HCT116 (cell line): ENCODE data around the gene ABCB1. TPM values are rescaled to one million over a fixed set of nuclear protein-coding genes. Genes with fewer than 3 reads are reported as not detected.

Source experiments
- ATAC-seq: fragments of 200-7000 bp; cut with Tn5 transposase; 2 replicates; pipeline ENCODE4 v1.9.1; 2020; ENCODE audit warnings: mild to moderate bottlenecking, moderate library complexity
- BruUV-seq: library from RNA; stranded (reverse); fragments of 400-500 nt; replicated peaks from 2 replicates; lab custom pipeline; 2021; lab: Mats Ljungman, UMichigan
- CTCF ChIA-PET: fragments of 300-600 bp; sonication (Branson Sonifier 250); formaldehyde crosslinking; loops from one replicate; lab custom pipeline; 2021; ENCODE audit warnings: antibody characterized with exemption; lab: Charles Lee
- POLR2A ChIA-PET: fragments of 300-600, 350-600 bp; sonication (Branson Sonifier 250); formaldehyde crosslinking; loops from one replicate; lab custom pipeline; 2021; ENCODE audit warnings: antibody characterized with exemption; lab: Charles Lee
- RAD21 ChIA-PET, 2 experiments: fragments of 300-600 bp; sonication (Branson Sonifier 250); formaldehyde crosslinking; loops; one replicate each; lab custom pipeline; 2023; ENCODE audit warnings: low total read pairs in 2 of 2; ENCODE audit not compliant: uncharacterized antibody in 2 of 2, unreplicated experiment in 2 of 2, low non-redundant PET in 1 of 2; lab: Charles Lee
- DNase-seq: peaks from one replicate; pipeline ENCODE4 v3.0.0-alpha.2; 2010; ENCODE audit warnings: low read depth, low spot score
- H2AFZ ChIP-seq: fragments of 200-600 bp; shearing (Covaris generic), sonication (generic); 2 replicates; pipeline ENCODE4 v1.6.1; 2017; ENCODE audit warnings: low read depth, mixed run types, mixed read lengths, antibody characterized with exemption, low read length; ENCODE audit not compliant: poor library complexity, severe bottlenecking
- H3K27ac ChIP-seq: 2 replicates; pipeline ENCODE4 v1.5.1; 2012; ENCODE audit warnings: low read depth, low read length
- H3K27me3 ChIP-seq: fragments of 200-600 bp; sonication (generic); 2 replicates; pipeline ENCODE4 v1.6.1; 2016; ENCODE audit warnings: mixed run types, low read length, mixed read lengths; ENCODE audit not compliant: insufficient read depth
- H3K36me3 ChIP-seq, 2 experiments: fragments of 200-500 bp in 1 of 2; fragments of 200-600 bp in 1 of 2; sonication (Bioruptor generic) in 1 of 2; sonication (generic) in 1 of 2; 2 replicates each; pipeline versions ENCODE4 v1.5.1 to v1.6.1; 2014 to 2016; ENCODE audit warnings: low read length in 2 of 2, inconsistent platforms in 1 of 2, mixed read lengths in 1 of 2, mixed run types in 1 of 2; ENCODE audit not compliant: insufficient read depth in 2 of 2, control insufficient read depth in 1 of 2
- H3K4me1 ChIP-seq, 2 experiments: fragments of 200-600 bp in 1 of 2; sonication (generic) in 1 of 2; 2 replicates each; pipeline versions ENCODE4 v1.5.1 to v1.6.1; 2012 to 2017; ENCODE audit warnings: low read length in 2 of 2, inconsistent platforms in 1 of 2, mild to moderate bottlenecking in 1 of 2, mixed read lengths in 1 of 2, mixed run types in 1 of 2, moderate library complexity in 1 of 2; ENCODE audit not compliant: insufficient read depth in 2 of 2, control insufficient read depth in 1 of 2
- H3K4me2 ChIP-seq: fragments of 200-600 bp; sonication (generic); 2 replicates; pipeline ENCODE4 v1.6.1; 2017; ENCODE audit warnings: mixed run types, low read length, mixed read lengths
- H3K4me3 ChIP-seq, 2 experiments: fragments of 200-600 bp in 1 of 2; sonication (generic) in 1 of 2; replicated peaks in 1 of 2; 2 replicates each; pipeline ENCODE4 v1.5.1; 2011 to 2016; ENCODE audit warnings: low read length in 2 of 2, control low read depth in 1 of 2, low read depth in 1 of 2, mild to moderate bottlenecking in 1 of 2, mixed read lengths in 1 of 2, mixed run types in 1 of 2
- H3K79me2 ChIP-seq: fragments of 200-600 bp; sonication (generic); 2 replicates; pipeline ENCODE4 v1.6.1; 2017; ENCODE audit warnings: mild to moderate bottlenecking, mixed run types, low read length, moderate library complexity, mixed read lengths; ENCODE audit not compliant: insufficient read depth
- H3K9ac ChIP-seq: fragments of 200-600 bp; sonication (generic); 2 replicates; pipeline ENCODE4 v1.6.1; 2016; ENCODE audit warnings: low read length, mixed read lengths
- H3K9me2 ChIP-seq: fragments of 200-600 bp; sonication (generic), shearing (Covaris generic); 2 replicates; pipeline ENCODE4 v1.6.1; 2017; ENCODE audit warnings: mixed run types, mild to moderate bottlenecking, moderate library complexity; ENCODE audit not compliant: insufficient read depth
- H3K9me3 ChIP-seq, 2 experiments: fragments of 200-500 bp in 1 of 2; fragments of 200-600 bp in 1 of 2; sonication (Bioruptor generic) in 1 of 2; sonication (generic) in 1 of 2; 2 replicates each; pipeline ENCODE4 v1.6.1; 2014 to 2017; ENCODE audit warnings: low read length in 2 of 2, mixed read lengths in 2 of 2, inconsistent platforms in 1 of 2, low read depth in 1 of 2, mild to moderate bottlenecking in 1 of 2, mixed run types in 1 of 2, moderate library complexity in 1 of 2; ENCODE audit not compliant: control insufficient read depth in 1 of 2, insufficient read depth in 1 of 2
- H4K20me1 ChIP-seq: fragments of 200-600 bp; sonication (generic), shearing (Covaris generic); 2 replicates; pipeline ENCODE4 v1.6.1; 2017; ENCODE audit warnings: mixed run types, mild to moderate bottlenecking, moderate library complexity; ENCODE audit not compliant: insufficient read depth
- CBX3 ChIP-seq: IDR thresholded peaks from 2 replicates; pipeline ENCODE4 v1.6.1; 2012; ENCODE audit warnings: low read depth
- CEBPB ChIP-seq: IDR thresholded peaks from 2 replicates; pipeline ENCODE4 v1.6.1; 2012; ENCODE audit warnings: low read depth
- EGR1 ChIP-seq: IDR thresholded peaks from 2 replicates; pipeline ENCODE4 v1.6.1; 2012; ENCODE audit warnings: low read depth
- ELF1 ChIP-seq: IDR thresholded peaks from 2 replicates; pipeline ENCODE4 v1.6.1; 2012; ENCODE audit warnings: low read depth, borderline replicate concordance
- EZH2 ChIP-seq: fragments of 200-600 bp; sonication (generic); IDR thresholded peaks from 2 replicates; pipeline ENCODE4 v1.6.1; 2017; ENCODE audit warnings: antibody characterized with exemption, mixed run types
- POLR2AphosphoS5 ChIP-seq: IDR thresholded peaks from 2 replicates; pipeline ENCODE4 v1.6.1; 2011; ENCODE audit warnings: mild to moderate bottlenecking, low read depth, low read length, moderate library complexity
- RAD21 ChIP-seq: IDR thresholded peaks from 2 replicates; pipeline ENCODE4 v1.6.1; 2012; ENCODE audit warnings: low read depth, mild to moderate bottlenecking
- SIN3A ChIP-seq: IDR thresholded peaks from 2 replicates; pipeline ENCODE4 v1.6.1; 2012; ENCODE audit warnings: low read depth
- SP1 ChIP-seq: IDR thresholded peaks from 2 replicates; pipeline ENCODE4 v1.6.1; 2012; ENCODE audit warnings: low read depth
- YY1 ChIP-seq: IDR thresholded peaks from 2 replicates; pipeline ENCODE4 v1.6.1; 2011; ENCODE audit warnings: low read length, low read depth, moderate library complexity, mild to moderate bottlenecking; ENCODE audit not compliant: insufficient replicate concordance; ENCODE audit errors: extremely low read depth
- ZFX ChIP-seq: fragments of 450-650 bp; IDR thresholded peaks from 2 replicates; pipeline ENCODE4 v1.6.1; 2017
- ZNF274 ChIP-seq: fragments of 200-500 bp; sonication (Bioruptor generic); IDR thresholded peaks from 2 replicates; pipeline ENCODE4 v1.6.1; 2014; ENCODE audit warnings: mild to moderate bottlenecking, low read depth, low read length, inconsistent platforms
- intact Hi-C: fragments of 100-400 bp; cut with micrococcal nuclease; formaldehyde crosslinking; loops from 2 replicates; pipeline ENCODE4 v1.10.0; 2022
- total RNA-seq: library from RNA; stranded (reverse); gene quantifications from one replicate; pipeline ENCODE4 v1.2.1, GENCODE V29; 2021; ENCODE audit not compliant: unreplicated experiment
- TF ChIP-seq, protein P1 (sequence below): IDR thresholded peaks from 2 replicates; pipeline ENCODE4 v1.6.1; 2011; ENCODE audit warnings: mild to moderate bottlenecking, low read length, moderate library complexity; ENCODE audit not compliant: insufficient replicate concordance; ENCODE audit errors: extremely low read depth
- TF ChIP-seq, protein P2 (sequence below): IDR thresholded peaks from 2 replicates; pipeline ENCODE4 v1.6.1; 2012; ENCODE audit warnings: low read depth

Gene ABCB1
- total RNA-seq, 1 experiment from 2014 or later, result 1.8 TPM

DNA sequence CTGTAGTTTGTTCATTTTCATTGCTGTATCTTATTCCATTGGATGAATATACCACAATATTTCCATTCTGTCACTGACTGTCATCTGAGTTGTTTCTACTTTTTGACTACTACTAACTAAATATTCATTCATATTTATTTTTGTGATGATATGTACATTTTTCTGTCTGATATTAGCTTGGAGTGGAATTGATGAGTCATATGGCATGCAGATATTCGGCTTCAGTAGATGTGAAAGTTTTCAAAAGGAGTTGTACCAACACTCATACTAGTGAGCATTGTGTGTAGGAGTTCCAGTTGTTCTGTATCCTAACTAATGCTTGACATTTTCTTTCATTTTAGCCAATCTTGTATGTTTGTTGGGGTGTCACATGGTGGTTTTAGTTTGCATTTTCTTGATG, 35.2 kb upstream of the ABCB1 start:
- Histone ChIP-seq H3K4me1 (no peaks in the 10 kb centered on the region), H3K79me2 (no peaks in the 10 kb centered on the region), H3K9ac (no peak overlapping the region), H2AFZ (no peak overlapping the region), H3K9me2 (no peaks in the 10 kb centered on the region), H3K4me2 (no peak overlapping the region), H3K27me3 (no peaks in the 10 kb centered on the region), H3K4me3 (no peak overlapping the region), H3K9me3 (no peaks in the 10 kb centered on the region), H4K20me1 (no peaks in the 10 kb centered on the region), H3K36me3 (no peaks in the 10 kb centered on the region), H3K27ac (no peak overlapping the region)
- intact Hi-C loops, result no loop called here
- TF ChIP-seq EGR1, result no peak
- TF ChIP-seq POLR2AphosphoS5, result no peak
- no peak for TF ChIP-seq SP1
- no peak for TF ChIP-seq CBX3
- no peak for TF ChIP-seq EZH2
- TF ChIP-seq ELF1, result no peak
- no peak for TF ChIP-seq SIN3A
- RAD21 ChIA-PET, result no interaction called here
- no TSS peak for BruUV-seq
- ATAC-seq, result no peak
- no peak for DNase-seq
- CTCF ChIA-PET, result no interaction called here
- POLR2A ChIA-PET, result no interaction called here

DNA sequence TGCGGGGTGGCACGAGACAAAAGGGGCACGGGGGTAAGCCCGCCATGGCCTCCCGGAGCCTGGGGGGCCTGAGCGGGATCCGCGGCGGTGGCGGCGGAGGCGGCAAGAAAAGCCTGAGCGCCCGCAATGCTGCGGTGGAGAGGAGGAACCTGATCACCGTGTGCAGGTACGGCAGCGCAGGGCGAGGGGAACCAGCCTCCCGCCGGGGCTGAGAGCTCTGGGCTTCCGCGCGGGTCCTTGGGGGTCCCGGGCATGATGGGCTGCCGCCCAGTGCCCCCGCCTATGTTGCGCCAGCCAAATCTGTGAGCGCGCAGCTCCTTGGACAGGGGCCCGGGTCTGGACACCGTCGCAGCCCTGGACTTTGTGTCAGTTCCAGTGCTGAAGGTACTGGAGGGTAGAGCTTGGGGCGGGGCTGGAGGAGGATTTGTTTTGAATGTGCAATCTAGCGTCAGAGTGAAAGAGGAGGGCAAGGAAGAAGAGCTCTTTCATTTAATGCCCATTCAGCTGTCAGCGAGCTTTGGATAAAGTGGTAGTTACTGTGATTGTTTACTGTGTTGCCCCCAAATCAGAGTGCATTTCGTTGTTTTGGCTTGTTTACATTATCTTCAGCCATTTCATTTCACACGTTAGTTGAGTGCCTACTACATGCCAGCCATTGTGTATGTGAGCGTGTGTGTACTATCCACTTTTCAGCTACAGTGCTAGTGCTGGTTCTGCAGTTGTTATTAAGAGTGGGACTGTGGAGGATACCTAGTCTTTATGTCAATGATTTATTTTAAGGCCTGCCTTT, 28.3 kb upstream of the ABCB1 start:
- intact Hi-C loops, result no loop called here
- H3K36me3 ChIP-seq, result no peaks in the 10 kb centered on the region
- DNase-seq (peak; percentile 39), ATAC-seq (peak; percentile 65)
- H2AFZ ChIP-seq, result peak overlapping the region; percentile 88
- ChIA-PET POLR2A (no interaction called here), CTCF (interaction anchor here (1.2 kb wide), 1 partner anchor 482 kb away, joined by 3 read pairs; no protein-coding TSS in a partner anchor), RAD21 (no interaction called here)
- H3K79me2 ChIP-seq, result no peaks in the 10 kb centered on the region
- peak overlapping the region; percentile 95 for H3K4me2 ChIP-seq
- H3K27ac ChIP-seq, result peak overlapping the region; percentile 57; the same call in 1 of the 2 replicates
- H3K4me3 ChIP-seq, result peak overlapping the region; percentile 68 to 83
- peaks cover 4 to 11% of the 10 kb centered on the region in 2 experiments; a peak in 3 of 4 replicates for H3K4me1 ChIP-seq
- no peaks in the 10 kb centered on the region for H4K20me1 ChIP-seq
- no peaks in the 10 kb centered on the region for H3K9me2 ChIP-seq
- H3K9ac ChIP-seq, result peak overlapping the region; percentile 60
- no peaks in the 10 kb centered on the region for H3K27me3 ChIP-seq
- no peaks in the 10 kb centered on the region for H3K9me3 ChIP-seq
- TSS peak; percentile 42 for BruUV-seq
- TF ChIP-seq, protein P1, sequence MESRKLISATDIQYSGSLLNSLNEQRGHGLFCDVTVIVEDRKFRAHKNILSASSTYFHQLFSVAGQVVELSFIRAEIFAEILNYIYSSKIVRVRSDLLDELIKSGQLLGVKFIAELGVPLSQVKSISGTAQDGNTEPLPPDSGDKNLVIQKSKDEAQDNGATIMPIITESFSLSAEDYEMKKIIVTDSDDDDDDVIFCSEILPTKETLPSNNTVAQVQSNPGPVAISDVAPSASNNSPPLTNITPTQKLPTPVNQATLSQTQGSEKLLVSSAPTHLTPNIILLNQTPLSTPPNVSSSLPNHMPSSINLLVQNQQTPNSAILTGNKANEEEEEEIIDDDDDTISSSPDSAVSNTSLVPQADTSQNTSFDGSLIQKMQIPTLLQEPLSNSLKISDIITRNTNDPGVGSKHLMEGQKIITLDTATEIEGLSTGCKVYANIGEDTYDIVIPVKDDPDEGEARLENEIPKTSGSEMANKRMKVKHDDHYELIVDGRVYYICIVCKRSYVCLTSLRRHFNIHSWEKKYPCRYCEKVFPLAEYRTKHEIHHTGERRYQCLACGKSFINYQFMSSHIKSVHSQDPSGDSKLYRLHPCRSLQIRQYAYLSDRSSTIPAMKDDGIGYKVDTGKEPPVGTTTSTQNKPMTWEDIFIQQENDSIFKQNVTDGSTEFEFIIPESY, result no peak
- TF ChIP-seq CEBPB, result no peak
- no peak for TF ChIP-seq ZNF274
- no peak for TF ChIP-seq POLR2AphosphoS5
- TF ChIP-seq YY1, result peak; percentile 29
- TF ChIP-seq ZFX, result no peak
- TF ChIP-seq SP1, result no peak
- TF ChIP-seq RAD21, result no peak
- TF ChIP-seq, protein P2, sequence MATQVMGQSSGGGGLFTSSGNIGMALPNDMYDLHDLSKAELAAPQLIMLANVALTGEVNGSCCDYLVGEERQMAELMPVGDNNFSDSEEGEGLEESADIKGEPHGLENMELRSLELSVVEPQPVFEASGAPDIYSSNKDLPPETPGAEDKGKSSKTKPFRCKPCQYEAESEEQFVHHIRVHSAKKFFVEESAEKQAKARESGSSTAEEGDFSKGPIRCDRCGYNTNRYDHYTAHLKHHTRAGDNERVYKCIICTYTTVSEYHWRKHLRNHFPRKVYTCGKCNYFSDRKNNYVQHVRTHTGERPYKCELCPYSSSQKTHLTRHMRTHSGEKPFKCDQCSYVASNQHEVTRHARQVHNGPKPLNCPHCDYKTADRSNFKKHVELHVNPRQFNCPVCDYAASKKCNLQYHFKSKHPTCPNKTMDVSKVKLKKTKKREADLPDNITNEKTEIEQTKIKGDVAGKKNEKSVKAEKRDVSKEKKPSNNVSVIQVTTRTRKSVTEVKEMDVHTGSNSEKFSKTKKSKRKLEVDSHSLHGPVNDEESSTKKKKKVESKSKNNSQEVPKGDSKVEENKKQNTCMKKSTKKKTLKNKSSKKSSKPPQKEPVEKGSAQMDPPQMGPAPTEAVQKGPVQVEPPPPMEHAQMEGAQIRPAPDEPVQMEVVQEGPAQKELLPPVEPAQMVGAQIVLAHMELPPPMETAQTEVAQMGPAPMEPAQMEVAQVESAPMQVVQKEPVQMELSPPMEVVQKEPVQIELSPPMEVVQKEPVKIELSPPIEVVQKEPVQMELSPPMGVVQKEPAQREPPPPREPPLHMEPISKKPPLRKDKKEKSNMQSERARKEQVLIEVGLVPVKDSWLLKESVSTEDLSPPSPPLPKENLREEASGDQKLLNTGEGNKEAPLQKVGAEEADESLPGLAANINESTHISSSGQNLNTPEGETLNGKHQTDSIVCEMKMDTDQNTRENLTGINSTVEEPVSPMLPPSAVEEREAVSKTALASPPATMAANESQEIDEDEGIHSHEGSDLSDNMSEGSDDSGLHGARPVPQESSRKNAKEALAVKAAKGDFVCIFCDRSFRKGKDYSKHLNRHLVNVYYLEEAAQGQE, result no peak
- no peak for TF ChIP-seq ELF1
